A549 treated with AZD2906 at 1 μM for 4 hours (cell line): ENCODE measurements around the gene C19orf73. TPM values are rescaled to one million over a fixed set of nuclear protein-coding genes. Genes with fewer than 3 reads are reported as not detected.

Source experiments
- total RNA-seq: library from RNA; stranded (reverse); fragments of 200-300 nt; extraction: Qiagen RNA extraction; gene quantifications from 5 replicates; pipeline ENCODE4 v1.2.3, GENCODE V29; 2022

Gene C19orf73, protein sequence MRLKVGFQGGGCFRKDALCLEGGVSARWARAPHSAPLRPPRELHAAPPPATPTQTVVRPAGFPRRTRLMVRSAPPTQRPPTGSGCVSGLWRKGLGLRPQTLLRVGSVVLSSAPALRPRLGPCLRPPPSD
- 0.91 to 2.0 TPM (median 1.6 TPM) in 5 replicates for total RNA-seq

DNA sequence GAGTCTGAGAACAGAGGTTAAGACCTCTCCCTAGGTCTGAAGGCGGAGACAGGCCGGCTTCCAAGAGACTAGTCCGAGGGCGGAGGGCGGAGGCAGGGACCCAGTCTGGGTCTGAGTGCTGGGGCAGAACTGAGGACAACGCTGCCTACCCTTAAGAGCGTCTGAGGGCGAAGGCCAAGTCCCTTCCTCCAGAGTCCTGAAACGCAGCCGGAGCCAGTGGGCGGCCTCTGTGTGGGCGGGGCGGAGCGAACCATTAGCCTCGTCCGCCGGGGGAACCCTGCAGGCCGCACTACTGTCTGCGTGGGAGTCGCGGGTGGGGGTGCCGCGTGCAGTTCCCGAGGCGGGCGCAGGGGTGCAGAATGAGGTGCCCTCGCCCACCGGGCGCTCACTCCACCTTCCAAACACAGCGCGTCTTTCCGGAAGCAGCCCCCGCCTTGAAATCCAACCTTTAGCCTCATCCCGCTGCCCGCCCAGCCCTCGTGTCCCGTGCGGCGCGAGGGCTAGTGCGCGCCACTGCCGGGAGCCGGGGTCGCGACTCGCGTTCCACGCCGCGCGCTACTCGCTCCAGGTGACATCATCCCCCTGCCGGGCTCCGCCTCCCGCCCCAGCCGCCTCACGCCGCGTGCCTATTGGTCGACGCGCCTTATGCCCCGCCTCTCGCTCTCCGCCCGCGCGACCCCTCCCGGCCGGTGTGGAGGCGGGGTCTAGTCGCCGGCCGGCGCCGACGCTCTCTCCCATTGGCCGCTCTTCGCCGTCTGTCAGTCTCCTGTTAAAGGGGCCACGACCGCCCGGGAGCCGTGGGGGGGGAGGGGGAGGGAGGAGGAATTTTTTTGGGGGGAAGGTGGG, at the start of gene C19orf73:
C19orf73 (minus strand) TSS at position 579 of the 846 bp plus-strand sequence; CDS start at position 458, 121 bp downstream.

DNA sequence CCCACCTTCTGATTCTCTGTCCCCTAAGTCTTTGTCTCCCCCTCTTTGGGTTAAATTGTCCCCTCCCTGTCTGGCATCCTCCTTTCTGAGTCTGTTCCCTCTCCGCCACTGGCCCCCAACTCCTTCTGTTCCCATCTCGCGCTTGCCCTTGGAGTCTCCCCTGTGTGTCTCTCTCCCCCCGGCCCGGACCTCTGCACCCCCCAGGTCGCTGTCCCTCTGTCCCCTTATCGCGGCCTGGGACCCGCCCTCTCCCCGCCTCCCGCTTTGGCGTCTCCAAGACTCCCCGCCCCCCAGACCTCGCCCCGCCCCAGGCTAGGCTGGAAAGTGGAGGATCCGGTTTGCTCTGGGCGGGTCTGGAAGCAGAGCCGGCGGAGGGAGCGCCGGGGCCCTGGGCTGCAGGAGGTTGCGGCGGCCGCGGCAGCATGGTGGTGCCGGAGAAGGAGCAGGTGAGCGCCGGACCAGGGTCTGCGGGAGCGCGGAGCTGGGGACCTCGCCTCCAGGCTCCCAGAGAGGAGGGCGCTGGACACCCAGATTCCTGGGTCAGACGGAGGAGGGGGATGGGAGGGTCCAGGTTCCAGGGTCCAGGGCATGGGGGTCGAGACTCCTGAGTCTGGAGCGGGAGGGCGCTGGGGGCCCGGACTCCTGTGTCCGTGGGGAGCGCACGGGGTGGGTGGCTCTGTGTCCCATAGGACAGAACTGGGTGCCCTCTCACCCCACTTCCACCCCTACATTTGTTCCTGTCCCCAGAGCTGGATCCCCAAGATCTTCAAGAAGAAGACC, 38.7 kb upstream of the C19orf73 start, which contains the start of gene TRPM4:
TRPM4 (plus strand) TSS at position 348 of the 780 bp plus-strand sequence; CDS start at position 423, 75 bp downstream.

DNA sequence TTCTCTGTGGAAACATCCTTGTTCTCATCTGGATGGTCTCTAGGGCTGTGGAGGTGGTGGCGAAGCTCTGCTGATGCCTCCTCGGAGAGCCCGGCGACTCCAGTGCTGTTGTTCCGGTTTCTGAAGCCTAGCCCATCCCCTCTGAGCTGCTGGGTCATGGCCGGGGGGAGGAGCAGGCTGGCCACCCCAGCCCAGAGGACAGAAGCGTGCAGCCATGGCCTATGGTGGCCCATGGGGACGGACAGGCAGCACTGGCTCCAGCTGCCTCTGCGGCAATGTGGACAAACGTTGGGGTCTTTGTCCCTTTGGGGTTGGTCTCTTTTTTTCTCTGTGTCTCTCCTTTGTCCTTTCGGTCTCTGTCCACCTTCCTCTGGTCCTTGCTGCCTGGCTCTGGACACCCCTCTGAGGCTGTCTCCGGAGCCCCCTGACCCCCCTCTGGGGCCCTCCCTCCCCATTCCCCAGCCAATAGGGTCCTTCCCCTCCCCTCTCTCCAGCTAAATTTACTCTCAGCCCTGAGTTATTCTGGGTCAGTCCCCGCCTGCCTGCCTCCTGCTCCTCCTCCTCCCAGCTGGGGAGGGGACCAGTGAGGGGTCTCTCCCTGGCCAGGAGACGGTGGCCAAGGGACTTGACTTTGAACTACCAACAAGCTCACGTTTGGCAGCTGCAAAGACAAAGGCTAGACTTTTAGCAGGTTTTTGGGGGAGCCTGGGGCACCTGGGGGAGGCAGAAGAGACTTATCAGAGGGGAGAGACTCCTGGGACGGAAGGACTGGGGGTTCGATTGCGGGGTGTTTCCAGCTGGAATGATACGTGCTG, 36.3 kb upstream of the C19orf73 start, which contains the start of gene HRC:
HRC (minus strand) TSS at position 392 of the 815 bp plus-strand sequence; CDS start at position 233, 159 bp downstream.

DNA sequence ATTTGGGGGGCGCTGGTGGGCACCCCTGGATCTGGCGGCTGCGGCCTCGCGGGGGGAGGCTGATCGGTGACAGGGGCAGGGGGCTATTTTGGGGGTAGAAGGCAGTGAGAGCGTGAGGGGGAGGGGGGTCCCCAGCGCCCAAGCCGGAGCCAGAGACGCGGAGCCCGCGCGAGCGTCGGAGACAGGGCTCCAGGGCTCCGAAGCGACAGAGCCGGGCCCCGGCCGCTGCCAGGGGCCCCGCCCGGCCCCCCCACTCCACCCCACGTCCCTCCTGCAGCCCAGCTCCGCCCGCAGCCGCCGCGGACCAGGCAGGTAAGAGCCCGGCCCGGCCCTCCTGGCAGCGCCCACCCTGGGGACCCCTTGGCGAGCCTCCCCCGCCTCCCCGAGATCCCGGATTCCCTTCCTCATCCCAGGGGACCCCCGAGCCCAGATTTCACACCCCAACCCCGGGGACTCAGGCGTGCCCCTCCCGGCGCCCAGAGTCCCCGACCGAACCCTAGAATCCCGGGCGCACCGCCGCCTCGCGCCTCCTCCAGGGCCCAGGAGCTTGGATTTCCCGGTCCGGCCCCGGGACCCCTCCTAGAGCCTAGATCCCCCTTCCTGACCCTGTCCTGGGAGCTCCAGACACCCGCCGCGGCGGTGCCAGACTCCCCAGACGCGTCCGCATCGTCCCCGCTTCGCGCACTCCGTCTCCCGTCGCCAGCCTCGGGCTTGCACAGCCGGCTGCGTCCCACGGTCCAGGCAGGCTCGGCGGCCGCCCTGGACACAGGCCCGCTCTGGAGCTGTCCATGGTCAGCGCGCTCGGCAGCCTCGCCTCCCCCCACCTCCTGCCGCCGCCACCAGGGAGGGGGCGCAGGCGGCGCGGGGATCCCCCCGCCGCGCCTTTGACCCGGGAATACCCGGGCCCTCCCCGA, 725 bp upstream of the C19orf73 start, which contains the start of gene PPFIA3:
PPFIA3 (plus strand) TSS at position 134 of the 914 bp plus-strand sequence. CDS start 8,330 bp downstream, outside the sequence.

DNA sequence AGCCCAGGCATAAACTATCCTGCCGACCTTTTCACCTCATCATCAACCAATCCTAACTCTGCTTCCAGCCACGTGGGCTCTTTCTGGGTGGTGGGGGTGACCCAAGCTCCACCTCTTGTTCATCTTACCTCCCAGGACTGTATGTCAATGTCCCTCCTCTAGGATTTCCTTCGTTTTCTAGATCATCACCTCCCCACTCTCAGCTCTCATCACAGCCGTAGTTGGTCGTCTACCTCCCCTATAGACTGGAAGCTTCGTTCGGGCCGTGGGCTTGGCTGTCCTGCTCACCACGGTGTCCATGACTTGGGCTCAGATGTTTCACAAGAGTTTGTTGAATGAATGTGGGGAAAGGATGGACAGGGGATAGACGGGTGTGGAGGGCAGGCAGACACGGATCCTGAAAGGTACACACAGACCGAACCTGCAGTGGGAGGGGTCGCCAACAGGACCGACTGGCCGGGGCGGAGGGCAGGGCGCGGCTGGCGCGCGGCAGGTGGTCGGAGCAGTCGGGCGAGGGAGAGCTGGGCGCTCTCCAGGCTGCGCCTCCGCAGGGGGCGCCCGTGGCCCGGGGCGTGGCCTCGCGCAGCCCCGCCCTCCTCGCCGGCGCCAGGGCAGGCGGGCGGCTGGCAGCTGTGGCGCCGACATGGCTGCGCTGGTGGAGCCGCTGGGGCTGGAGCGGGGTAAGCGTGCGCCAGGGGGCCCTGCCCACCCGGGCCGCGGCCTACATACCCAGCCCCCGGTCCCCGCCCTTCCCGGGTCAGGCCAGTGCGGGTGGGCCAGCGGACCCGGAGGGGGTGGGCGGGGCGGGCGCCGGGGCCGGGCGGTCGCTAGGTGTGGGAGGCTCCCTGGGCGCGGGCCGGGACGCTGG, 4.9 kb downstream of the C19orf73 start, which contains the start of gene LIN7B:
LIN7B (plus strand) TSS at position 609 of the 868 bp plus-strand sequence; CDS start at position 644, 35 bp downstream.

DNA sequence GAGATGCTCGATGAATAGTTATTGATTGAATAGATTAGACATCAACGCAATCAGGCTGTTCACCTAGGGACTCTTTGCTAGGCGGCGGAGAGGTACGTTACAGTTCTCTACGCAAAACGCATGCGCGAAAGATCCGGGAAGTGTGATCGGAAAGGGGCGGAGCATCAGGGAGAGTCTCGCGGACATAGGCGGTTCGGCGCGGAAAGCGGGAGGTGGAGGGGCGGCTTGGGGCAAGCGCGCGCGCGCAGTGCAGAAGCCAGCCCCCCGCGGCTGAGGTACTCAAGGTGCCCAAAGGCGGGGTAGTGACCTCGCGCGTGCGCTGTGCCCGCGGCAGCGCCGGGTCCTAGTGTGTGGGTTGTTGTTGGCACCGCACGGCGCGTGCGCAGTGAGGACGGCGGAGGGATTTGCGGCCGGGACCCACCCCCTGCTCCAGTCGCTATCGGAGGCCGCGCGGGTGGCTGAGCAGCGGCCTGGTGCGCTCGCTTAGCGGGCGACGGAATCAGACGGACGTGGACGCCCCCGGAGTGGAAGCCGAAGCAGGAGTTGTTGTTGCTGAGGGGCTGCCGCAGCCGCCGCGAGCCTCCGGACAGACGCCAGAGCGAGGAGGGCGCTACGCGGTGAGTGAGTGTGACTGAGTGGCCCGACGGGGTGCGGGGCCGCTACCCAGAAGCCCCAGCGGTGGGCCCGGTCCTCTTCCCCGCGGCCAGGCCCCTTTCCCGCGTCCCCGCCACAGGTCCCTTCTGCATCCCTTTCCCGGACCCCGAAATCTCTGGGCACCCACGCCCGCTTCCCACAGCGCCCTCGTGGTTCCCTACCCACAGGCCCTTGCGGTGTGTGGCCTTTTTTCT, 33.7 kb downstream of the C19orf73 start, which contains the start of gene SNRNP70:
SNRNP70 (plus strand) TSS at position 432 of the 848 bp plus-strand sequence. CDS start 964 bp downstream, outside the sequence.

Other genes with a start within 250 kb of the C19orf73 start
- gene PPP1R15A, start 246.7 kb downstream of the C19orf73 start, total RNA-seq, result 79.7 to 121 TPM (median 92.8 TPM) in 5 replicates
- not detected in 5 replicates for gene TULP2, start 220.4 kb downstream of the C19orf73 start, total RNA-seq
- gene NUCB1, start 218.8 kb downstream of the C19orf73 start, total RNA-seq, result 206 to 233 TPM (median 208 TPM) in 5 replicates
- gene DHDH, start 185.4 kb downstream of the C19orf73 start, total RNA-seq, result 0.87 to 1.6 TPM (median 1.3 TPM) in 5 replicates
- gene BAX, start 164.3 kb downstream of the C19orf73 start, total RNA-seq, result 283 to 383 TPM (median 335 TPM) in 5 replicates
- gene FTL, start 153.8 kb downstream of the C19orf73 start, total RNA-seq, result 16,772 to 23,411 TPM (median 18,179 TPM) in 5 replicates
- 17.8 to 21.9 TPM (median 19.9 TPM) in 5 replicates for gene GYS1, start 125.8 kb downstream of the C19orf73 start, total RNA-seq
- 221 to 248 TPM (median 236 TPM) in 5 replicates for gene RUVBL2, start 125.3 kb downstream of the C19orf73 start, total RNA-seq
- not detected in 5 replicates for gene LHB, start 102.1 kb downstream of the C19orf73 start, total RNA-seq
- not detected in 5 replicates for gene CGB3, start 94.8 kb downstream of the C19orf73 start, total RNA-seq
- gene CGB2, start 87.3 kb downstream of the C19orf73 start, total RNA-seq, result 0.09 to 0.21 TPM (median 0.21 TPM) in 3 of 5 replicates, not detected in the others
- not detected in 5 replicates for gene CGB1, start 82.2 kb downstream of the C19orf73 start, total RNA-seq
- 0.52 to 1.0 TPM (median 0.68 TPM) in 5 replicates for gene CGB5, start 75.3 kb downstream of the C19orf73 start, total RNA-seq
- gene CGB8, start 70.0 kb downstream of the C19orf73 start, total RNA-seq, result 1.6 to 3.0 TPM (median 2.6 TPM) in 5 replicates
- 0.32 to 0.76 TPM (median 0.42 TPM) in 5 replicates for gene CGB7, start 61.4 kb downstream of the C19orf73 start, total RNA-seq
- gene NTF4, start 54.3 kb downstream of the C19orf73 start, total RNA-seq, result 0.29 to 0.78 TPM (median 0.66 TPM) in 5 replicates
- 0.01 to 0.02 TPM in 2 of 5 replicates, not detected in the others for gene KCNA7, start 46.4 kb downstream of the C19orf73 start, total RNA-seq
- gene SNRNP70, start 33.7 kb downstream of the C19orf73 start, total RNA-seq, result 311 to 342 TPM (median 330 TPM) in 5 replicates
- gene LIN7B, start 4.8 kb downstream of the C19orf73 start, total RNA-seq, result 5.1 to 9.9 TPM (median 7.0 TPM) in 5 replicates
- 4.8 to 8.8 TPM (median 7.2 TPM) in 5 replicates for gene PPFIA3, start 401 bp upstream of the C19orf73 start, total RNA-seq
- 0.05 TPM in 1 of 5 replicates, not detected in the others for gene HRC, start 36.3 kb upstream of the C19orf73 start, total RNA-seq
- 7.3 to 10.2 TPM (median 9.0 TPM) in 5 replicates for gene TRPM4, start 38.6 kb upstream of the C19orf73 start, total RNA-seq
- gene SLC6A16, start 206.0 kb upstream of the C19orf73 start, total RNA-seq, result 0.74 to 1.3 TPM (median 1.1 TPM) in 5 replicates
- not detected in 5 replicates for gene CD37, start 216.3 kb upstream of the C19orf73 start, total RNA-seq
- gene TEAD2, start 243.3 kb upstream of the C19orf73 start, total RNA-seq, result 12.3 to 18.5 TPM (median 16.9 TPM) in 5 replicates
- 0.23 to 0.88 TPM (median 0.64 TPM) in 5 replicates for gene DKKL1, start 244.7 kb upstream of the C19orf73 start, total RNA-seq